AG09309 (cell line): ENCODE data around the gene CISD1.
"Not testable (repeated sequence)": the region's sequence is repeated elsewhere in the genome, so short reads cannot be mapped to it uniquely, and the experiment has no call there.

ENCODE experiments used
- DNase-seq: peaks from one replicate; pipeline ENCODE4 v3.0.0-alpha.2; 2010; ENCODE audit warnings: low read depth
- H3K4me3 ChIP-seq: 2 replicates; pipeline ENCODE4 v1.5.1; 2011; ENCODE audit warnings: mild to moderate bottlenecking, low read depth, low read length, moderate library complexity; ENCODE audit not compliant: control insufficient read depth
- CTCF ChIP-seq: IDR thresholded peaks from 2 replicates; pipeline ENCODE4 v1.5.1; 2011; ENCODE audit warnings: mild to moderate bottlenecking, low read depth, low read length, inconsistent platforms; ENCODE audit not compliant: insufficient read depth, control insufficient read depth; ENCODE audit errors: missing control alignments

The CISD1 gene

DNA sequence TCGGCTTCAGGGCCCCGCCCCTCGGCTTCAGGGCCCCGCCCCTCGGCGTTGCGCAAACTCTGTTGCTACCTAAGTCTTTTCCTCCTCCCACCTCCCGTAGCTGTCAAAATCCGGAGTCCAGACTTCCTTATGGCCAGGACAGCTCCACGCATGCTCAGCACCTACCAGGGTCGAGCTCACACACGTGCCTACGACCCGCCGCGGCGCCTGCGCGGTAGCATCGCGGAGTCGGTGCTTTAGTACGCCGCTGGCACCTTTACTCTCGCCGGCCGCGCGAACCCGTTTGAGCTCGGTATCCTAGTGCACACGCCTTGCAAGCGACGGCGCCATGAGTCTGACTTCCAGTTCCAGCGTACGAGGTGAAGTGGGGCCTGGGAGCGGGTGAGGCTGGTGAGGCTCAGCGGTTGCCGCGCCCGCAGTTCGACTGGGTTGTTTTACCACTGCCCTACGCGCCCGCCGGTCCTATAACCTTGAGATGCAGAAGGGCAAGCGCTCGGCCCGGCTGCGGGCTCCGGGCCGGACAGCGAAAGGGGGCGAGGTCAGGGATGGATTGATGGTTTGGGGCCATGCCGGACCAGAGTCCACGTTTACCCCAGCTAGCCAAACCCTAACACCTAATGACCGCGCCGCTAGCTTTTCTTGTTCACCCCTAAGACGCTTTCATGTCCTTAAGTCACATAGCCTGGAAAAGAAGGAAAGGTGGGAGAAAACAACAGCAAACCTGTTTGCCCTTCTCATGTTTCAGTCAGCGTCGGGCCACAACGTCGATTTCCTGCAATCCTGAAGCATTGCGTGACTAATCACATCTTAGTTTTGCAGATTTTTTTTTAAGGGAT is at the start of gene CISD1:
Gene CISD1, plus strand, starts transcription at position 217 of the 836 bp plus-strand sequence. Its CDS starts 112 bp downstream, at position 329.
- peak; percentile 98 for DNase-seq
- peak within 1 kb of the TSS; percentile 97 for H3K4me3 ChIP-seq
- TF ChIP-seq CTCF: no peak

- no peak for TF ChIP-seq CTCF
- DNase-seq: no peak
- no peak overlapping the region for H3K4me3 ChIP-seq
Observed at GRCh38 chr10:58219875-58220274, 49.1 kb upstream of the CISD1 start.

DNA sequence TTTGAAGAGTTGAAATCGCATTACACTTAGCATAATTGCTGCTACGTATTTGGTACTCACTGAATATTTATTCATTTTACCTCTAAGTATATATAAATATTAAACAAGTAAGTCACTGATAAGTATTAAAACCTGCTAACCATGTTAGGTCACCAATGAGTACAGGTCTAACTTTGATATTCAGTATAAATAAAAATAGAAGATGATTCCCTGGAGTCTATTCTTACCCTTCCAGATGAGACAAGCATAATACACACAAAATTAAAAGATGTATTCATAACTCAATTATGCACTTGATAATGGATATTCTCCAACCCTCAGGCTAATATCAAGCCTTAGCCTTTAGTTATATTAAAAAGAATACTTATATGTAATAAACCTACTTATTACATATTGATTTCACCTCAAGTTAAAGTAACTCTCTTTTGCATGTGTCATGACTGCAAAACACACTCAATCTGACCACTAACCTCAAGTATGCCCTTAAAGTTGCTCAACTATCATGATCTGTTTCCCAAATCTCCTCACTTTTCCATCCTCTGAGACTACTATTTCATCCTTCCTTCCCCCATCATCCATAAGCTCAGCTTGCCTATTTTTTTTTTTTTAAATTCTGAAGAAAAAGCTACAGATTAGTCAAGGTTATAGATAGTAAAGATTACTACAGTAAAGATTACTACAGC is 48.1 kb upstream of the CISD1 start:
- TF ChIP-seq CTCF: no peak
- H3K4me3 ChIP-seq: no peak overlapping the region
- peak; percentile 42 for DNase-seq

GRCh38 chr10:58225654-58226053 is 43.3 kb upstream of the CISD1 start:
- H3K4me3 ChIP-seq: no peak overlapping the region
- no peak for TF ChIP-seq CTCF
- DNase-seq: no peak

DNA sequence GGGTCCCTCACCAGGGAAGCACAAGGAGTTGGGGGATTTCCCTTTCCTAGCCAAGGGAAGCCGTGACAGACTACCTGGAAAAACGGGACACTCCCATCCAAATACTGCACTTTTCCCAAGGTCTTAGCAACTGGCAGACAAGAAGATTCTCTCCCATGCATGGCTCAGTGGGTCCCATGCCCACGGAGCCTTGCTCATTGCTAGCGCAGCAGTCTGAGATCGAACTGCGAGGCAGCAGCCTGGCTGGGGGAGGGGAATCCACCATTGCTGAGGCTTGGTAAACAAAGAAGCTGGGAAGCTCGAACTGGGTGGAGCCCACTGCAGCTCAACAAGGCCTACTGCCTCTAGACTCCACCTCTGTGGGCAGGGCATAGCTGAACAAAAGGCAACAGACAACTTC is 39.1 kb upstream of the CISD1 start:
- not testable (repeated sequence) for H3K4me3 ChIP-seq, DNase-seq

DNA sequence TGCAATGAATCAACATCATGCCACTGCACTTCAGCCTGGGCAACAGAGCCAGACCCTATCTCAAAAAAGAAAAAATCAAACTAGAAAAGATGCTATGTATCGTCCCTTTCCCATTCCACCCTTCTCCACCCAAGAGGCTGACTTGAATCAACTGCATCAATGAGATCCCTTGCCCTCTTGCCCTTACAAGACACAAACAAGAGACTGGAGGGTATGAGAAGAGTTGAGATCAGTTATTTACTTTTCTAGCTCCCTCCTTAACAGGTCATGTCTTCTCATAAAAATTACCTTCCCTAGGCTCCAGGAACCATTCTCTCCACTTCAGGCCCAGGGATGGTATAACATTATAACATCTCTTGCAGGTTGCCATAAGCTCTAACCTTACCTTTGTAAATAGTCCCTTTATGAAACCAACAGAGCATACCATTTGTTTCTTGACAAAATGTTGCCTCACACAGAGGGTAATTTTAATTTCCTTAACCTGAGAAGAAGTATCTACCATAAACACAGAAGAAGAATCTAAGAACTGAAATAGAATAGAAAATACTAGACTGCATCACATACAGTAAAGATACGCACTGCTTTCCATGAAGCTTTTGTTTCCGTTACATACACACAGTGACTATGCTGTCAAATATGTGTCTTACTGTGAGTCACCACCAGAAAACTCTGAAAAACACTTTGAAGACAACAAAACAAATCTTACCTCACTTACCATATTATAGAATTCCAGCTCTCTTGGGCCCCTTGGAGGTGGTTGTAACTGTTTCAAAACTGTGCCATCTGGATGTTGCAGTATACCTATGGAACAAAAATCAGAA is 31.7 kb upstream of the CISD1 start:
- no peak overlapping the region for H3K4me3 ChIP-seq
- peak; percentile 67 for DNase-seq
- no peak for TF ChIP-seq CTCF

GRCh38 chr10:58239561-58240169 is 29.3 kb upstream of the CISD1 start:
- no peak for DNase-seq
- TF ChIP-seq CTCF: no peak
- no peak overlapping the region for H3K4me3 ChIP-seq
